SH-SY5Y (cell line): ENCODE data around the gene TBX18.

Experiments
- GATA2 ChIP-seq: IDR thresholded peaks from 2 replicates; pipeline ENCODE4 v1.6.1; 2011; ENCODE audit warnings: mild to moderate bottlenecking, low read depth, low read length
- GATA3 ChIP-seq: IDR thresholded peaks from 2 replicates; pipeline ENCODE4 v1.6.1; 2011; ENCODE audit warnings: low read depth, mild to moderate bottlenecking, low read length, moderate library complexity

GRCh38 chr6:84648444-84648843 lies 116.0 kb downstream of the TBX18 start:
- TF ChIP-seq GATA2 (no peak), GATA3 (no peak)
